Heart left ventricle (tissue), 13 donors: ENCODE data around the gene EMC8.

ENCODE experiments used
- POLR2A ChIP-seq, 2 donors: fragments of 450-650 bp; IDR thresholded peaks; one replicate each; pipeline ENCODE4 v1.6.1; 2017; ENCODE audit warnings: antibody characterized with exemption in 2 of 2, mild to moderate bottlenecking in 2 of 2, moderate library complexity in 2 of 2
- TF ChIP-seq, protein P1 (sequence below), 12 donors: fragments of 200-600 bp; sonication (generic) in 4 of 12; IDR thresholded peaks; one replicate each; pipeline versions ENCODE4 v1.5.0 to v1.8.0; 2018 to 2022; ENCODE audit warnings: antibody characterized with exemption in 12 of 12, mild to moderate bottlenecking in 5 of 12
- donor health status: ischemic (EF 13 %, LVEDD 7.1; RV severe dilation, severe dysfunction).
- donor health status: DM: no; HTN: yes; CAD: no.
- donor health status: DM: no; HTN: no; CAD: no.
- donor health status: ischemic (EF 25% LVEDD 6.9; RV normal size, moderate dysfunction).
- donor health status: ischemic (EF 25% LVEDD 5.7; RV mildly dilated, moderate dysfunction).
- donor health status: ischemic (EF 35%, LVEDD 5.7; RV mildly dilated, moderate dysfunction).
- donor health status: nonischemic (EF 11% LVEDD 7.7; RV severe dilation, severe dysfunction).
- donor health status: DM: yes; HTN: yes; CAD: no.
- donor health status: PGD.
- donor health status: ischemic (EF 29% LVEDD 5.4; RV normal size, mild dysfunction).
- donor health status: nonischemic (EF 23%, LVEDD 6.1; RV moderate dilation, normal function).

DNA sequence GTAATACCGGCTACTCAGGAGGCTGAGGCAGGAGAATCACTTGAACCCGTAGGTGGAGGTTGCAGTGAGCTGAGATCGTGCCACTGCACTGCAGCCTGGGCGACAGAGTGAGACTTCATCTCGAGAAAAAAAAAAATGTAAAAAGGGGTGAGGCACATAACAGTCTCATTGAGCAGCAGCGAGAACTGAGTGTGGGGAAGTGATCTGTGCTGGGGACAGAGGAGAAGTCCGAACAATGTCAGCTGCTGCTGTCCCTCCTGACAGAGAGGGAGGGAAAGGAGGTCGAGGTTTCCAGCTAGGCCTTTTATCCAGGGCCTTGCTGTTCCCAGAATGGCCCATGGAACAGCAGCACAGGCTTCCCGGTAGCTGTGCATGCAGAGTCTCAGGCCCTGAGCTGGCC, 62.4 kb downstream of the EMC8 start:
- TF ChIP-seq, protein P1, sequence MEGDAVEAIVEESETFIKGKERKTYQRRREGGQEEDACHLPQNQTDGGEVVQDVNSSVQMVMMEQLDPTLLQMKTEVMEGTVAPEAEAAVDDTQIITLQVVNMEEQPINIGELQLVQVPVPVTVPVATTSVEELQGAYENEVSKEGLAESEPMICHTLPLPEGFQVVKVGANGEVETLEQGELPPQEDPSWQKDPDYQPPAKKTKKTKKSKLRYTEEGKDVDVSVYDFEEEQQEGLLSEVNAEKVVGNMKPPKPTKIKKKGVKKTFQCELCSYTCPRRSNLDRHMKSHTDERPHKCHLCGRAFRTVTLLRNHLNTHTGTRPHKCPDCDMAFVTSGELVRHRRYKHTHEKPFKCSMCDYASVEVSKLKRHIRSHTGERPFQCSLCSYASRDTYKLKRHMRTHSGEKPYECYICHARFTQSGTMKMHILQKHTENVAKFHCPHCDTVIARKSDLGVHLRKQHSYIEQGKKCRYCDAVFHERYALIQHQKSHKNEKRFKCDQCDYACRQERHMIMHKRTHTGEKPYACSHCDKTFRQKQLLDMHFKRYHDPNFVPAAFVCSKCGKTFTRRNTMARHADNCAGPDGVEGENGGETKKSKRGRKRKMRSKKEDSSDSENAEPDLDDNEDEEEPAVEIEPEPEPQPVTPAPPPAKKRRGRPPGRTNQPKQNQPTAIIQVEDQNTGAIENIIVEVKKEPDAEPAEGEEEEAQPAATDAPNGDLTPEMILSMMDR (IDR thresholded peaks at IDR 0.05): no peak
- TF ChIP-seq POLR2A (IDR thresholded peaks at IDR 0.05): no peak
